ENCODE data around the gene CCRL2. TPM values are rescaled to one million over a fixed set of nuclear protein-coding genes. Genes with fewer than 3 reads are reported as not detected.

The CCRL2 gene
- total RNA-seq, 2 experiments from 2014 or later = 10.1 to 11.2 TPM

GRCh38 chr3:46453526-46454208 lies 46.6 kb downstream of the CCRL2 start:
- H3K4me1 Mint-ChIP-seq (ENCODE audit: low read depth) = no peaks in the 10 kb centered on the region
- CTCF ChIA-PET = interaction anchor here (2.5 kb wide), 1 partner anchor 35 kb away, joined by 10 read pairs; no protein-coding TSS in a partner anchor
- no peaks in the 10 kb centered on the region for H3K9me3 Mint-ChIP-seq (ENCODE audit: insufficient read depth)
- POLR2A ChIA-PET = interaction anchor here (0.7 kb wide), 1 partner anchor 704 kb away, joined by 3 read pairs; no protein-coding TSS in a partner anchor
- DNase-seq (no peak), ATAC-seq (no peak)
- H3K27me3 Mint-ChIP-seq (ENCODE audit: low read depth) = peaks cover 24% of the 10 kb centered on the region
- no peak overlapping the region for H3K27ac Mint-ChIP-seq
- no peaks in the 10 kb centered on the region for H3K36me3 Mint-ChIP-seq (ENCODE audit: low read depth)
- no peak overlapping the region for H3K4me3 Mint-ChIP-seq

DNA sequence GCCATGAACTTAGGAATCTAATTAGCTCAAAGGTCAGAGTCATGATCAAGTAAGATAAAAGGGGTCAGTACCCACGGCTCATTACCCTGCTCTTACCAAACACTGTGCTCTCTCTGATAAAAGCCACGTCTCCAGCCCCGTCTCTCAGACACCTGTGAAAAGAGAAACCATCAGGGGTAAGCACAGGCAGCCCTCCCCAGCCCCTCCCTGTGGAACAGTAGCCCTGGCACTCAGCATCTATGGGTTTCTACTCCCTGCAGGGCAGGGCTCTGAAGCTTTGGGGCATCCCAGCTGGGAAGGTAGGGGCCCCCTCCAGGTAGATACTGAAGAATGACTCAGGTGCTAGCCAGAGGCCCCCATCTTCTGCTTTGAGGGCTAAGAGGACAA lies 47.1 kb downstream of the CCRL2 start:
- ATAC-seq = no peak
- DNase-seq = no peak
- Mint-ChIP-seq H3K4me3 (no peak overlapping the region), H3K4me1 (ENCODE audit: low read depth) (no peaks in the 10 kb centered on the region), H3K27ac (no peak overlapping the region), H3K9me3 (ENCODE audit: insufficient read depth) (no peaks in the 10 kb centered on the region), H3K36me3 (ENCODE audit: low read depth) (no peaks in the 10 kb centered on the region), H3K27me3 (ENCODE audit: low read depth) (peaks cover 24% of the 10 kb centered on the region)
- POLR2A ChIA-PET = interaction anchor here (0.7 kb wide), 1 partner anchor 704 kb away, joined by 3 read pairs; no protein-coding TSS in a partner anchor
- CTCF ChIA-PET = interaction anchor here (2.5 kb wide), 1 partner anchor 34 kb away, joined by 10 read pairs; no protein-coding TSS in a partner anchor

- ATAC-seq = no peak
- no peak for DNase-seq
- H3K4me1 Mint-ChIP-seq (ENCODE audit: low read depth) = no peaks in the 10 kb centered on the region
- POLR2A ChIA-PET = no interaction called here
- H3K27ac Mint-ChIP-seq = no peak overlapping the region
- H3K4me3 Mint-ChIP-seq = no peak overlapping the region
- CTCF ChIA-PET = interaction anchor here (2.5 kb wide), 1 partner anchor 34 kb away, joined by 10 read pairs; no protein-coding TSS in a partner anchor
- peaks cover 24% of the 10 kb centered on the region for H3K27me3 Mint-ChIP-seq (ENCODE audit: low read depth)
- no peaks in the 10 kb centered on the region for H3K36me3 Mint-ChIP-seq (ENCODE audit: low read depth)
- no peaks in the 10 kb centered on the region for H3K9me3 Mint-ChIP-seq (ENCODE audit: insufficient read depth)
Observed at GRCh38 chr3:46454606-46455005, 47.5 kb downstream of the CCRL2 start.

DNA sequence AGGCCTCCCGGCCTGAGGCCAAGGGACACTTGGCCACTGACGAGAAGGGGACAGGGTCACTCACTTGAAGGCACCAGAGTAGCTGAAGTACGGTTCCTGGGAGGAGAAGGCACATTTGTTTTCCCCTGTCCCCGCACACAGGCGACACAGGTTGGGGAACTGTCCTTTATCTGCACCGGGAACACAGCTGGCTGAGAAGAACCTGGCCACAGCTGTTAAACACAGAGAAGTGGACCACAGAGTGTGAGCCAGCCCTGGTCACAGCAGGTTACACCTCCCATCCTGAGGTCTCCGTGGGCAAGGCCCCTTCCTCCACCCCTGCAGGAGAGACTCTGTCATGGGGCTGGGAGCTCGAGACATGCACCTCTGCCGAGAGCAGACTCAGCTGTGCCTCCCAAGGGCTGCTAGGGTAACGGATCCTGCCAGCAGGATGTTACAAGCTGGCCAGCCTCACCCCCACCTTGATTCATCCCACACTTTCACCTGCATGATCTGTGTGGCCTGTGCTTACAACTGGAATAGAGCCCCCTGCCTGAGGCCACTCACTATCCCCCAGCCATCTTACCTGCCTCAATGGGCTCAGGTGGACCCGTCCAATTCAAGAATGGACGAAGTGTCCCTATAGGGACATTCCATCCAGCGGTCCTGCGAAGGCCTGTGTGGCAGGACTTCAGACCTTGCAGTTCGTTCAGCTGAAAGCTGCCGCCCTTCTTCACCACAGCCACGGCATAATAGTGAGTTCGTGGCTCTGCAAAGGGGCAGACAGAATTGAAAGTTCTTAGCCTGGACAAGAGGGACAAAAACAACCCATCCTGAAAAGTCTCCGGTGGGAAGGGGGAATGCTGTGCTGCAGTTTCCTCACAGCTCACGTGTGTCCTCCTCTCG lies 48.4 kb downstream of the CCRL2 start:
- CTCF ChIA-PET = interaction anchor here (0.9 kb wide), 1 partner anchor 175 kb away, joined by 4 read pairs; no protein-coding TSS in a partner anchor
- Mint-ChIP-seq H3K4me1 (ENCODE audit: low read depth) (no peaks in the 10 kb centered on the region), H3K4me3 (no peak overlapping the region), H3K9me3 (ENCODE audit: insufficient read depth) (no peaks in the 10 kb centered on the region), H3K27me3 (ENCODE audit: low read depth) (peaks cover 30% of the 10 kb centered on the region), H3K27ac (no peak overlapping the region), H3K36me3 (ENCODE audit: low read depth) (no peaks in the 10 kb centered on the region)
- no peak for ATAC-seq
- POLR2A ChIA-PET = no interaction called here
- DNase-seq = no peak

- peaks cover 33% of the 10 kb centered on the region for H3K27me3 Mint-ChIP-seq (ENCODE audit: low read depth)
- no peak overlapping the region for H3K27ac Mint-ChIP-seq
- H3K4me3 Mint-ChIP-seq = no peak overlapping the region
- no peak for DNase-seq
- no peak for ATAC-seq
- no peaks in the 10 kb centered on the region for H3K9me3 Mint-ChIP-seq (ENCODE audit: insufficient read depth)
- no peaks in the 10 kb centered on the region for H3K36me3 Mint-ChIP-seq (ENCODE audit: low read depth)
- no peaks in the 10 kb centered on the region for H3K4me1 Mint-ChIP-seq (ENCODE audit: low read depth)
- POLR2A ChIA-PET = no interaction called here
- CTCF ChIA-PET = interaction anchor here (0.9 kb wide), 1 partner anchor 174 kb away, joined by 4 read pairs; no protein-coding TSS in a partner anchor
Observed at GRCh38 chr3:46456118-46456517, 49.1 kb downstream of the CCRL2 start.

Other genes starting within 250 kb of the CCRL2 start
- gene CCR1, start 198.9 kb upstream of the CCRL2 start, total RNA-seq = 10 to 100 TPM; 41.4 to 41.5 TPM
- gene CCR3, start 164.8 kb upstream of the CCRL2 start, total RNA-seq = under 1 TPM; 0.34 to 0.37 TPM
- 10 to 100 TPM; 70.8 to 70.9 TPM for gene CCR2, start 53.1 kb upstream of the CCRL2 start, total RNA-seq
- 10 to 100 TPM; 38.4 to 38.8 TPM for gene CCR5, start 36.3 kb upstream of the CCRL2 start, total RNA-seq
- gene LTF, start 57.6 kb downstream of the CCRL2 start, total RNA-seq = not detected
- not detected for gene RTP3, start 90.7 kb downstream of the CCRL2 start, total RNA-seq
- gene LRRC2, start 159.0 kb downstream of the CCRL2 start, total RNA-seq = under 1 TPM in 1 of 2 experiments, not detected in 1; 0.11 TPM
- not detected for gene FAM240A, start 205.3 kb downstream of the CCRL2 start, total RNA-seq